HepG2 (cell line): ENCODE data around the gene CHD2. TPM values are rescaled to one million over a fixed set of nuclear protein-coding genes. Genes with fewer than 3 reads are reported as not detected.

Experiments used
- ATAC-seq: fragments of 200-7000 bp; cut with Tn5 transposase; 3 replicates; pipeline ENCODE4 v1.9.1; 2020; ENCODE audit warnings: mild to moderate bottlenecking, moderate library complexity
- BruUV-seq: library from RNA; stranded (reverse); fragments of 400-500 nt; replicated peaks from 2 replicates; lab custom pipeline; 2021; lab: Mats Ljungman, UMichigan
- CTCF ChIA-PET: fragments of 300-600 bp; formaldehyde crosslinking; extraction: SDS; loops from one replicate; lab custom pipeline; 2021; ENCODE audit warnings: low total read pairs, inconsistent platforms, low intra/inter-chr PET ratio; lab: Yijun Ruan, JAX
- POLR2A ChIA-PET: fragments of 350-600 bp; sonication (Branson Sonifier 250); formaldehyde crosslinking; loops from one replicate; lab custom pipeline; 2020; ENCODE audit warnings: antibody characterized with exemption, inconsistent platforms; lab: Yijun Ruan, JAX
- DNase-seq: peaks from one replicate; pipeline ENCODE4 v3.0.0-alpha.2; 2015; ENCODE audit warnings: low spot score
- FAIRE-seq: peaks from 3 replicates; lab custom pipeline; 2011; peaks lifted over from hg19 to GRCh38; lab: Jason Lieb, UNC
- H2AFZ ChIP-seq: one replicate; pipeline ENCODE4 v1.6.1; 2011; ENCODE audit warnings: low read length, inconsistent platforms
- H3K27ac ChIP-seq: fragments of 300-600 bp; 3 replicates; pipeline ENCODE4 v1.8.0; 2011; ENCODE audit warnings: mixed run types, mild to moderate bottlenecking, mixed read lengths, low read length, inconsistent platforms; ENCODE audit not compliant: insufficient read depth; ENCODE audit errors: extremely low read length
- H3K27me3 ChIP-seq, 2 experiments: fragments of 200-600 bp in 1 of 2; 2 replicates in 1 of 2; 3 replicates in 1 of 2; pipeline versions ENCODE4 v1.6.0 to v1.8.0; 2011; ENCODE audit warnings: low read length in 2 of 2, mild to moderate bottlenecking in 2 of 2, moderate library complexity in 2 of 2, inconsistent platforms in 1 of 2; ENCODE audit not compliant: insufficient read depth in 2 of 2, control insufficient read depth in 1 of 2
- H3K36me3 ChIP-seq, 2 experiments: fragments of 200-600 bp in 1 of 2; replicated peaks in 1 of 2; 2 replicates in 1 of 2; 3 replicates in 1 of 2; pipeline versions ENCODE4 v1.5.1 to v1.8.0; 2011; ENCODE audit warnings: low read length in 2 of 2, inconsistent platforms in 1 of 2; ENCODE audit not compliant: insufficient read depth in 2 of 2, control insufficient read depth in 1 of 2
- H3K4me1 ChIP-seq: 2 replicates; pipeline ENCODE4 v1.5.1; 2012; ENCODE audit warnings: low read length, inconsistent platforms; ENCODE audit not compliant: insufficient read depth
- H3K4me2 ChIP-seq: 2 replicates; pipeline ENCODE4 v1.6.0; 2011; ENCODE audit warnings: low read depth, low read length, inconsistent platforms
- H3K4me3 ChIP-seq, 3 experiments: fragments of 200-600 bp in 1 of 3; sonication (generic), shearing (Covaris generic) in 1 of 3; replicated peaks in 1 of 3; 2 replicates each; pipeline ENCODE4 v1.5.1; 2011 to 2016; ENCODE audit warnings: low read length in 3 of 3, inconsistent platforms in 2 of 3, low read depth in 2 of 3, mild to moderate bottlenecking in 2 of 3, control low read depth in 1 of 3, mixed read lengths in 1 of 3; ENCODE audit not compliant: insufficient read depth in 1 of 3
- H3K79me2 ChIP-seq: one replicate; pipeline ENCODE4 v1.6.1; 2011; ENCODE audit warnings: low read length, inconsistent platforms; ENCODE audit not compliant: insufficient read depth
- H3K9ac ChIP-seq: 2 replicates; pipeline ENCODE4 v1.6.0; 2011; ENCODE audit warnings: mild to moderate bottlenecking, low read depth, low read length, inconsistent platforms; ENCODE audit not compliant: insufficient read depth
- H3K9me3 ChIP-seq: 2 replicates; pipeline ENCODE4 v1.5.1; 2012; ENCODE audit warnings: mild to moderate bottlenecking, low read length
- H4K20me1 ChIP-seq: 2 replicates; pipeline ENCODE4 v1.6.0; 2011; ENCODE audit warnings: inconsistent platforms, mild to moderate bottlenecking, low read length, moderate library complexity; ENCODE audit not compliant: insufficient read depth
- FOXP1 ChIP-seq, 2 experiments: fragments of 450-650 bp in 1 of 2; IDR thresholded peaks; 2 replicates each; pipeline ENCODE4 v1.6.1; 2017 to 2018; ENCODE audit warnings: antibody characterized with exemption in 1 of 2
- LCORL ChIP-seq, 2 experiments: fragments of 450-650 bp in 1 of 2; sonication (generic) in 1 of 2; formaldehyde crosslinking in 1 of 2; IDR thresholded peaks; 2 replicates each; pipeline versions ENCODE4 v1.5.0 to v1.6.1; 2017 to 2020; ENCODE audit warnings: antibody characterized with exemption in 1 of 2, missing genetic modification reagents in 1 of 2
- NR2F1 ChIP-seq, 2 experiments: fragments of 450-650 bp in 1 of 2; formaldehyde crosslinking in 1 of 2; IDR thresholded peaks; 2 replicates each; pipeline versions ENCODE4 v1.5.0 to v1.6.1; 2016 to 2020; ENCODE audit warnings: mild to moderate bottlenecking in 1 of 2, missing compliant biosample characterization in 1 of 2, missing genetic modification reagents in 1 of 2, moderate library complexity in 1 of 2
- RBM22 ChIP-seq: fragments of 200-400 bp; formaldehyde crosslinking; optimal IDR thresholded peaks from 2 replicates; pipeline ENCODE3; 2017; ENCODE audit warnings: mild to moderate bottlenecking, low read length, moderate library complexity
- TARDBP ChIP-seq: sonication (generic); formaldehyde crosslinking; IDR thresholded peaks from 2 replicates; pipeline ENCODE4 v1.8.0; 2022; ENCODE audit warnings: mild to moderate bottlenecking, missing genetic modification reagents
- USF2 ChIP-seq, 2 experiments: sonication (generic) in 1 of 2; formaldehyde crosslinking in 1 of 2; IDR thresholded peaks; 2 replicates each; pipeline versions ENCODE4 v1.5.1 to v1.6.1; 2011 to 2020; ENCODE audit warnings: borderline replicate concordance in 1 of 2, low read depth in 1 of 2, low read length in 1 of 2, mild to moderate bottlenecking in 1 of 2, missing genetic modification reagents in 1 of 2, moderate library complexity in 1 of 2
- YEATS2 ChIP-seq: sonication (generic); formaldehyde crosslinking; IDR thresholded peaks from 2 replicates; pipeline ENCODE4 v1.4.0; 2020; ENCODE audit warnings: missing genetic modification reagents, borderline replicate concordance
- ZNF513 ChIP-seq: sonication (generic); formaldehyde crosslinking; conservative IDR thresholded peaks from 2 replicates; pipeline ENCODE4 v1.5.0; 2020; ENCODE audit warnings: missing genetic modification reagents
- ZNF562 ChIP-seq: sonication (generic); formaldehyde crosslinking; IDR thresholded peaks from 2 replicates; pipeline ENCODE4 v1.8.0; 2022; ENCODE audit warnings: missing genetic modification reagents, borderline replicate concordance
- ZNF629 ChIP-seq: sonication (generic); formaldehyde crosslinking; conservative IDR thresholded peaks from 2 replicates; pipeline ENCODE4 v1.5.0; 2020; ENCODE audit warnings: missing genetic modification reagents
- WGBS: methylation state at CpG from one replicate; pipeline ENCODE4 v1.1.6; 2017; ENCODE audit warnings: low lambda C conversion rate; 5-methylcytosine and 5-hydroxymethylcytosine counted together
- in situ Hi-C: cut with HindIII; loops from 2 replicates; pipeline ENCODE4 v1.10.0; 2017; ENCODE audit warnings: low pct_unique_long_range_greater_than_20kb; ENCODE audit not compliant: extremely low pct_ligation_motif_present
- intact Hi-C: fragments of 100-400 bp; cut with micrococcal nuclease; formaldehyde crosslinking; loops from one replicate; pipeline ENCODE4 v1.10.0; 2022; ENCODE audit not compliant: unreplicated experiment
- polyA plus RNA-seq, 8 experiments: library from polyadenylated mRNA; depleted of rRNA in 3 of 8; stranded (reverse) in 7 of 8; unstranded in 1 of 8; fragments of >200 nt; fragmentation: Illumina TruSeq in 4 of 8; extraction: Trizol in 4 of 8; gene quantifications; 2 replicates each; pipeline versions ENCODE4 v1.2.1 to v1.2.3, GENCODE V29; 2011 to 2016; ENCODE audit warnings: low read depth in 4 of 8, missing spikeins in 1 of 8, mixed read lengths in 1 of 8; ENCODE audit not compliant: insufficient read depth in 1 of 8
- total RNA-seq, 5 experiments: library from RNA; depleted of rRNA; stranded (reverse); fragments of >200 nt; fragmentation: Illumina TruSeq; extraction: Trizol; gene quantifications; 2 replicates each; pipeline ENCODE4 v1.2.3, GENCODE V29; 2016; ENCODE audit warnings: low read depth in 1 of 5

Gene CHD2
- total and polyA plus RNA-seq, 2 of the 13 experiments (the other 11 are each of a cell fraction or from before 2014, with no cell fraction given) = 54.0 to 54.1 TPM

- ATAC-seq (no peak), DNase-seq (no peak), FAIRE-seq (no peak)
- H3K27me3 ChIP-seq = no peaks in the 10 kb centered on the region
- H3K9me3 ChIP-seq = peaks cover 31% of the 10 kb centered on the region
- WGBS = 98% methylated on average over 5 of the region's 5 CpGs
- H3K4me3 ChIP-seq = no peak overlapping the region
- POLR2A ChIA-PET = no interaction called here
- H3K27ac ChIP-seq = no peak overlapping the region
- no peak overlapping the region for H2AFZ ChIP-seq
- BruUV-seq = no TSS peak
- intact Hi-C loops (loop anchor here (10.0 kb wide), 1 partner anchor 48 kb away; no protein-coding TSS in a partner anchor), in situ Hi-C loops (no loop called here)
- peaks cover 22% of the 10 kb centered on the region for H3K4me1 ChIP-seq
- peaks cover 31 to 90% of the 10 kb centered on the region in 2 experiments for H3K36me3 ChIP-seq
- CTCF ChIA-PET = no interaction called here
- no peak overlapping the region for H3K9ac ChIP-seq
- H3K79me2 ChIP-seq = peaks cover 9% of the 10 kb centered on the region
- no peaks in the 10 kb centered on the region for H4K20me1 ChIP-seq
- TF ChIP-seq RBM22 (peak; percentile 65), ZNF513 (CRISPR knock-in tag) (no peak)
- H3K4me2 ChIP-seq = no peak overlapping the region
These were observed 47.1 kb downstream of the CHD2 start for GRCh38 chr15:92947071-92947730.

GRCh38 chr15:92949604-92950249, 49.6 kb downstream of the CHD2 start:
- H4K20me1 ChIP-seq = no peaks in the 10 kb centered on the region
- H3K36me3 ChIP-seq = peaks cover 27 to 86% of the 10 kb centered on the region in 2 experiments
- H3K27me3 ChIP-seq = no peaks in the 10 kb centered on the region
- no TSS peak for BruUV-seq
- H3K79me2 ChIP-seq = peaks cover 9% of the 10 kb centered on the region
- peak overlapping the region; percentile 87 for H3K27ac ChIP-seq
- in situ Hi-C loops = no loop called here
- no peak overlapping the region for H2AFZ ChIP-seq
- 87% methylated on average over 10 of the region's 10 CpGs for WGBS
- POLR2A ChIA-PET = interaction anchor here (1.3 to 2.0 kb wide), 6 partner anchors 11 to 146 kb away, joined by 3 to 10 read pairs (median 6); no protein-coding TSS in a partner anchor
- H3K9ac ChIP-seq = peak overlapping the region; percentile 38
- H3K4me3 ChIP-seq = no peak overlapping the region
- CTCF ChIA-PET = no interaction called here
- H3K4me2 ChIP-seq = no peak overlapping the region
- ATAC-seq = peak; percentile 73
- intact Hi-C loops = loop anchor here (10.0 kb wide), 1 partner anchor 45 kb away; no protein-coding TSS in a partner anchor
- peaks cover 31% of the 10 kb centered on the region for H3K9me3 ChIP-seq
- peaks cover 22% of the 10 kb centered on the region for H3K4me1 ChIP-seq
- DNase-seq = peak; percentile 32
- FAIRE-seq = no peak
- TF ChIP-seq FOXP1 (IDR thresholded peaks at IDR 0.05) (no peak), FOXP1 (CRISPR knock-in tag; IDR thresholded peaks at IDR 0.05) (peak; percentile 64), LCORL (IDR thresholded peaks at IDR 0.05) (no peak), LCORL (CRISPR knock-in tag; IDR thresholded peaks at IDR 0.05) (no peak), ZNF629 (no peak), TARDBP (CRISPR knock-in tag) (peak; percentile 38; the same call in 1 of the 2 replicates), ZNF562 (CRISPR knock-in tag) (peak; percentile 99), NR2F1 (CRISPR knock-in tag; IDR thresholded peaks at IDR 0.05) (0 out of 4 replicates have a peak, but pooled peaks of 1 of the 2 experiments have one; percentile 32), YEATS2 (CRISPR knock-in tag) (no peak), USF2 (IDR thresholded peaks at IDR 0.05; ENCODE audit: low read depth, low read length) (no peak), USF2 (CRISPR knock-in tag; IDR thresholded peaks at IDR 0.05; ENCODE audit: borderline replicate concordance) (peak; percentile 55; the same call in 1 of the 2 replicates)
